Transverse colon (tissue), 4 donors: Measurements from ENCODE around the gene TNS3.

ENCODE experiments used
- EP300 ChIP-seq: sonication (generic); formaldehyde crosslinking; IDR thresholded peaks from one replicate; pipeline ENCODE4 v1.6.1; 2017; ENCODE audit warnings: antibody characterized with exemption, low read depth
- POLR2A ChIP-seq: fragments of 450-650 bp; IDR thresholded peaks from one replicate; pipeline ENCODE4 v1.6.1; 2016; ENCODE audit warnings: antibody characterized with exemption, mild to moderate bottlenecking, moderate library complexity
- POLR2AphosphoS5 ChIP-seq, 3 donors: sonication (generic); formaldehyde crosslinking; IDR thresholded peaks; one replicate each; pipeline ENCODE4 v1.6.1; 2016; ENCODE audit warnings: antibody characterized with exemption in 3 of 3
- TF ChIP-seq, protein P1 (sequence below), 5 experiments: fragments of 200-600 bp in 3 of 5; fragments of 450-650 bp in 2 of 5; sonication (generic) in 3 of 5; IDR thresholded peaks; 1 replicate in 2 of 5; 2 replicates in 3 of 5; pipeline ENCODE4 v1.5.1; 2016 to 2017; ENCODE audit warnings: antibody characterized with exemption in 5 of 5, inconsistent platforms in 3 of 5, mild to moderate bottlenecking in 2 of 5, moderate library complexity in 1 of 5

DNA sequence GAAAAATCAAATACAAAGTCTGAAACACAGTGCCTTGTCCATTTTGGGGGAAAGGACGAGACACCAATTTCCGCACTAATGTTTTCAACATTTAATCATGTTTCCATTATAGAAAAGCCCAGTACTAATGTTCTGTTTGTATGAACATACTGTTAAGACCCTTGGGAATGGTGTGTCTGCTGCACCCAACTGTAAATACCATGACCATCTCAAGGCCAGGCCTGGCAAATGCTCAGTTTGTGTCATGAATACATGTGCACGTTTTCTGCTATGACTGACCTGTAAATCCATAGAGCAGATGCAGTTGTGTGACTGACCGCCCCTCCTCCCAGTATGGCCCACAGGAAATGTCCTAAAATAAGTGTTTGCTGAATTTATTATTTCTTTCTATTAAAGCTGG lies 270.0 kb downstream of the TNS3 start:
- TF ChIP-seq EP300 (no peak), POLR2A (no peak), POLR2AphosphoS5 (IDR thresholded peaks at IDR 0.05) (no peak)
- TF ChIP-seq, protein P1, sequence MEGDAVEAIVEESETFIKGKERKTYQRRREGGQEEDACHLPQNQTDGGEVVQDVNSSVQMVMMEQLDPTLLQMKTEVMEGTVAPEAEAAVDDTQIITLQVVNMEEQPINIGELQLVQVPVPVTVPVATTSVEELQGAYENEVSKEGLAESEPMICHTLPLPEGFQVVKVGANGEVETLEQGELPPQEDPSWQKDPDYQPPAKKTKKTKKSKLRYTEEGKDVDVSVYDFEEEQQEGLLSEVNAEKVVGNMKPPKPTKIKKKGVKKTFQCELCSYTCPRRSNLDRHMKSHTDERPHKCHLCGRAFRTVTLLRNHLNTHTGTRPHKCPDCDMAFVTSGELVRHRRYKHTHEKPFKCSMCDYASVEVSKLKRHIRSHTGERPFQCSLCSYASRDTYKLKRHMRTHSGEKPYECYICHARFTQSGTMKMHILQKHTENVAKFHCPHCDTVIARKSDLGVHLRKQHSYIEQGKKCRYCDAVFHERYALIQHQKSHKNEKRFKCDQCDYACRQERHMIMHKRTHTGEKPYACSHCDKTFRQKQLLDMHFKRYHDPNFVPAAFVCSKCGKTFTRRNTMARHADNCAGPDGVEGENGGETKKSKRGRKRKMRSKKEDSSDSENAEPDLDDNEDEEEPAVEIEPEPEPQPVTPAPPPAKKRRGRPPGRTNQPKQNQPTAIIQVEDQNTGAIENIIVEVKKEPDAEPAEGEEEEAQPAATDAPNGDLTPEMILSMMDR (IDR thresholded peaks at IDR 0.05) = no peak
